K562 treated with DMSO at 1 percent for 48 hours (cell line): ENCODE data around the gene OR4M1. TPM values are rescaled to one million over a fixed set of nuclear protein-coding genes. Genes with fewer than 3 reads are reported as not detected.

Experiments used
- total RNA-seq: library from RNA; unstranded; fragments of 300-600 nt; gene quantifications from 2 replicates; pipeline ENCODE4 v1.2.3, GENCODE V29; 2022; ENCODE audit warnings: low replicate concordance; ENCODE audit errors: extremely low read depth

OR4M1 gene
- not detected in 2 replicates for total RNA-seq

GRCh38 chr14:19773204-19773603, at the start of gene OR4M1:
Gene OR4M1, plus strand, starts transcription at chr14:19773504. Its CDS starts 6,819 bp downstream, at chr14:19780323.

GRCh38 chr14:19743256-19743655, 30.0 kb upstream of the OR4M1 start, which contains the start of gene OR4Q3:
Gene OR4Q3, plus strand, starts transcription at chr14:19743571.

GRCh38 chr14:19803470-19803869, 30.2 kb downstream of the OR4M1 start, which contains the start of gene OR4N2:
Gene OR4N2, plus strand, starts transcription at chr14:19803770. Its CDS starts 23,679 bp downstream, at chr14:19827449.

Other genes with a start within 250 kb of the OR4M1 start
- not detected in 2 replicates for gene OR11H2, start 59.6 kb upstream of the OR4M1 start, total RNA-seq
- gene OR4Q3, start 29.9 kb upstream of the OR4M1 start, total RNA-seq, result not detected in 2 replicates
- gene OR4N2, start 30.3 kb downstream of the OR4M1 start, total RNA-seq, result not detected in 2 replicates
- gene OR4K2, start 101.6 kb downstream of the OR4M1 start, total RNA-seq, result not detected in 2 replicates
- not detected in 2 replicates for gene OR4K5, start 147.1 kb downstream of the OR4M1 start, total RNA-seq
- not detected in 2 replicates for gene OR4K1, start 157.4 kb downstream of the OR4M1 start, total RNA-seq
- gene OR4K15, start 202.1 kb downstream of the OR4M1 start, total RNA-seq, result not detected in 2 replicates
- gene OR4Q2, start 228.7 kb downstream of the OR4M1 start, total RNA-seq, result not detected in 2 replicates
- not detected in 2 replicates for gene OR4K14, start 245.8 kb downstream of the OR4M1 start, total RNA-seq